K562 (cell line): ENCODE results near the gene GALNT9. TPM values are rescaled to one million over a fixed set of nuclear protein-coding genes. Genes with fewer than 3 reads are reported as not detected.

Experiments
- ATAC-seq: fragments of 200-7000 bp; cut with Tn5 transposase; 3 replicates; pipeline ENCODE4 v1.9.1; 2020; ENCODE audit warnings: moderate library complexity
- BruUV-seq: library from RNA; stranded (reverse); fragments of 400-500 nt; replicated peaks from 2 replicates; lab custom pipeline; 2021; lab: Mats Ljungman, UMichigan
- CTCF ChIA-PET: fragments of 300-600 bp; formaldehyde crosslinking; extraction: SDS; loops from one replicate; lab custom pipeline; 2021; ENCODE audit warnings: low intra/inter-chr PET ratio; lab: Yijun Ruan, JAX
- POLR2A ChIA-PET: fragments of 300-600, 350-650 bp; sonication (Branson Sonifier 250); formaldehyde crosslinking; extraction: SDS; loops from one replicate; lab custom pipeline; 2021; ENCODE audit warnings: antibody characterized with exemption, inconsistent platforms; lab: Yijun Ruan, JAX
- DNase-seq, 4 experiments: peaks; one replicate each; pipeline versions ENCODE4 v3.0.0 to v3.0.0-alpha.2; 2011 to 2018; ENCODE audit warnings: low spot score in 3 of 4, mixed read lengths in 3 of 4; ENCODE audit errors: extremely low read depth in 1 of 4
- FAIRE-seq: peaks from 2 replicates; lab custom pipeline; 2011; peaks lifted over from hg19 to GRCh38; lab: Jason Lieb, UNC
- H2AFZ ChIP-seq: 2 replicates; pipeline ENCODE4 v1.6.0; 2011; ENCODE audit warnings: low read depth, low read length, control low read depth, inconsistent platforms
- H3K27ac ChIP-seq: fragments of 200-600 bp; 3 replicates; pipeline ENCODE4 v1.8.0; 2011; ENCODE audit warnings: low read depth, mild to moderate bottlenecking, control low read depth, inconsistent platforms, low read length, moderate library complexity, mixed read lengths; ENCODE audit errors: extremely low read depth
- H3K27me3 ChIP-seq, 2 experiments: fragments of 300-600 bp in 1 of 2; 2 replicates in 1 of 2; 3 replicates in 1 of 2; pipeline versions ENCODE4 v1.6.0 to v1.8.0; 2011; ENCODE audit warnings: inconsistent platforms in 2 of 2, low read length in 2 of 2, mild to moderate bottlenecking in 1 of 2, mixed read lengths in 1 of 2, moderate library complexity in 1 of 2; ENCODE audit not compliant: control insufficient read depth in 2 of 2, insufficient read depth in 2 of 2
- H3K36me3 ChIP-seq: fragments of 300-600 bp; 3 replicates; pipeline ENCODE4 v1.8.0; 2011; ENCODE audit warnings: mild to moderate bottlenecking, low read length, inconsistent platforms; ENCODE audit not compliant: control insufficient read depth, insufficient read depth
- H3K4me1 ChIP-seq, 2 experiments: fragments of 200-600 bp in 1 of 2; replicated peaks in 1 of 2; 2 replicates in 1 of 2; 3 replicates in 1 of 2; pipeline versions ENCODE4 v1.5.1 to v1.8.0; 2011; ENCODE audit warnings: inconsistent platforms in 2 of 2, low read length in 2 of 2, mild to moderate bottlenecking in 1 of 2, mixed read lengths in 1 of 2, moderate library complexity in 1 of 2; ENCODE audit not compliant: control insufficient read depth in 2 of 2, insufficient read depth in 2 of 2
- H3K4me2 ChIP-seq: 2 replicates; pipeline ENCODE4 v1.6.1; 2011; ENCODE audit warnings: low read length, control low read depth, inconsistent platforms, mixed read lengths; ENCODE audit not compliant: insufficient read depth
- H3K4me3 ChIP-seq: fragments of 200-600 bp; sonication (generic), shearing (Covaris generic); 2 replicates; pipeline ENCODE4 v1.5.1; 2016; ENCODE audit warnings: control low read depth, inconsistent platforms
- H3K79me2 ChIP-seq: fragments of 200-600 bp; 3 replicates; pipeline ENCODE4 v1.8.0; 2011; ENCODE audit warnings: low read length, inconsistent platforms; ENCODE audit not compliant: control insufficient read depth, insufficient read depth
- H3K9ac ChIP-seq, 2 experiments: 2 replicates each; pipeline versions ENCODE4 v1.6.0 to v1.6.1; 2011; ENCODE audit warnings: low read depth in 2 of 2, low read length in 2 of 2, control low read depth in 1 of 2, inconsistent platforms in 1 of 2, mild to moderate bottlenecking in 1 of 2, mixed read lengths in 1 of 2; ENCODE audit not compliant: insufficient read depth in 1 of 2
- H3K9me1 ChIP-seq: one replicate; pipeline ENCODE4 v1.6.0; 2011; ENCODE audit warnings: inconsistent platforms, mild to moderate bottlenecking, low read length, moderate library complexity; ENCODE audit not compliant: control insufficient read depth, insufficient read depth
- H3K9me3 ChIP-seq: replicated peaks from 2 replicates; pipeline ENCODE4 v1.5.1; 2011; ENCODE audit warnings: low read depth, low read length, inconsistent platforms; ENCODE audit not compliant: control insufficient read depth, insufficient read depth
- H4K20me1 ChIP-seq: replicated peaks from 2 replicates; pipeline ENCODE4 v1.6.1; 2011; ENCODE audit warnings: low read length, inconsistent platforms, mixed read lengths; ENCODE audit not compliant: control insufficient read depth, insufficient read depth
- CREBBP ChIP-seq: IDR thresholded peaks from one replicate; pipeline ENCODE4 v1.6.1; 2012; ENCODE audit warnings: low read depth, mild to moderate bottlenecking, control low read depth, inconsistent platforms, low read length
- EP300 ChIP-seq: IDR thresholded peaks from 2 replicates; pipeline ENCODE4 v1.6.1; 2012; ENCODE audit warnings: low read length, improper control_type of control experiment
- NR2C1 ChIP-seq, 2 experiments: fragments of 450-650 bp; IDR thresholded peaks; 2 replicates each; pipeline ENCODE4 v1.6.1; 2017; ENCODE audit warnings: mild to moderate bottlenecking in 2 of 2, antibody characterized with exemption in 1 of 2, inconsistent platforms in 1 of 2, missing compliant biosample characterization in 1 of 2, missing genetic modification characterization in 1 of 2
- PTBP1 ChIP-seq: fragments of 200-400 bp; formaldehyde crosslinking; IDR thresholded peaks from 2 replicates; pipeline ENCODE4 v1.6.1; 2017; ENCODE audit warnings: low read depth, low read length
- SIN3A ChIP-seq, 2 experiments: fragments of 150-350 bp in 1 of 2; IDR thresholded peaks; 2 replicates each; pipeline ENCODE4 v1.6.1; 2011 to 2016; ENCODE audit warnings: borderline replicate concordance in 2 of 2, low read depth in 2 of 2, low read length in 2 of 2, mild to moderate bottlenecking in 2 of 2, moderate library complexity in 2 of 2; ENCODE audit not compliant: control insufficient read depth in 1 of 2
- SMAD2 ChIP-seq: fragments of 150-350 bp; IDR thresholded peaks from 2 replicates; pipeline ENCODE4 v1.6.1; 2014; ENCODE audit warnings: low read depth, mild to moderate bottlenecking, low read length
- SMAD4 ChIP-seq: fragments of 250-450 bp; sonication (Bioruptor Pico); conservative IDR thresholded peaks from 2 replicates; pipeline ENCODE4 v1.8.0; 2021; ENCODE audit warnings: inconsistent platforms, mild to moderate bottlenecking, moderate library complexity
- THAP7 ChIP-seq: fragments of 250-450 bp; sonication (Bioruptor Pico); IDR thresholded peaks from 2 replicates; pipeline ENCODE4 v1.5.0; 2021
- ZNF780A ChIP-seq: fragments of 250-450 bp; sonication (Bioruptor Pico); IDR thresholded peaks from 2 replicates; pipeline ENCODE4 v1.5.0; 2021; ENCODE audit warnings: mild to moderate bottlenecking
- WGBS: fragments of 100-300 bp; shearing (Covaris generic); methylation state at CpG from one replicate; pipeline ENCODE4 v1.1.6; 2016; ENCODE audit warnings: low coverage, mixed read lengths; ENCODE audit not compliant: insufficient coverage; ENCODE audit errors: missing lambda C conversion rate; 5-methylcytosine and 5-hydroxymethylcytosine counted together
- in situ Hi-C: fragments of 300-500 bp; cut with MboI; formaldehyde crosslinking; loops from 4 replicates; pipeline ENCODE4 v1.15.0; 2018; ENCODE audit warnings: inconsistent platforms, mixed read lengths
- intact Hi-C: fragments of 100-400 bp; cut with micrococcal nuclease; formaldehyde crosslinking; loops from 2 replicates; pipeline ENCODE4 v1.14.2; 2022
- polyA plus RNA-seq, 8 experiments: library from polyadenylated mRNA; depleted of rRNA in 4 of 8; stranded (reverse) in 5 of 8; unstranded in 3 of 8; fragments of >200 nt; fragmentation: Nextera tagmentation in 2 of 8; fragmentation: Illumina TruSeq in 1 of 8; extraction: Ambion mirVana in 2 of 8; extraction: Trizol in 1 of 8; gene quantifications; 2 replicates each; pipeline versions ENCODE4 v1.2.1 to v1.2.3, GENCODE V29; 2011 to 2014; ENCODE audit warnings: inconsistent platforms in 1 of 8, missing spikeins in 1 of 8
- total RNA-seq, 7 experiments: library from RNA; depleted of rRNA in 6 of 7; stranded (reverse); fragments of >200 nt in 6 of 7; fragmentation: Illumina TruSeq in 2 of 7; extraction: Trizol in 2 of 7; gene quantifications; 2 replicates each; pipeline versions ENCODE4 v1.2.1 to v1.2.3, GENCODE V29; 2011 to 2021; ENCODE audit warnings: low replicate concordance in 1 of 7

GALNT9 gene
- total and polyA plus RNA-seq, 9 of the 15 experiments (the other 6 are each of a cell fraction or from before 2014, with no cell fraction given), result not detected

GRCh38 chr12:132229193-132229760, 100.1 kb downstream of the GALNT9 start:
- Histone ChIP-seq H3K27me3 (peaks cover 18 to 40% of the 10 kb centered on the region in 2 experiments; a peak in 3 of 5 replicates), H3K9me1 (no peaks in the 10 kb centered on the region), H3K9ac (no peak overlapping the region; a peak in 1 of 4 replicates), H4K20me1 (no peaks in the 10 kb centered on the region), H3K4me2 (no peak overlapping the region), H3K27ac (no peak overlapping the region), H3K79me2 (no peaks in the 10 kb centered on the region), H3K9me3 (peaks cover 2% of the 10 kb centered on the region; the same call in 1 of the 2 replicates), H2AFZ (no peak overlapping the region), H3K4me3 (no peak overlapping the region), H3K4me1 (no peaks in the 10 kb centered on the region; a peak in 1 of 5 replicates), H3K36me3 (no peaks in the 10 kb centered on the region)
- in situ Hi-C loops (no loop called here), intact Hi-C loops (no loop called here)
- ATAC-seq (no peak), DNase-seq (no peak), FAIRE-seq (no peak)
- WGBS, result 3% methylated on average over 28 of the region's 29 CpGs
- no TSS peak for BruUV-seq
- ChIA-PET CTCF (no interaction called here), POLR2A (no interaction called here)
- TF ChIP-seq NR2C1 (IDR thresholded peaks at IDR 0.05) (no peak), NR2C1 (tag; IDR thresholded peaks at IDR 0.05) (no peak), PTBP1 (no peak), CREBBP (no peak), SMAD4 (CRISPR knock-in tag) (no peak), ZNF780A (CRISPR knock-in tag) (no peak), THAP7 (no peak), SMAD2 (no peak), EP300 (no peak), SIN3A (IDR thresholded peaks at IDR 0.05; ENCODE audit: borderline replicate concordance in 2 of 2, control insufficient read depth in 1 of 2, low read depth in 2 of 2, low read length in 2 of 2) (no peak)
